HepG2 (cell line): ENCODE data around the gene MYO9A.

ENCODE experiments used
- EZH2 ChIP-seq: conservative IDR thresholded peaks from 2 replicates; pipeline ENCODE4 v1.6.1; 2012; ENCODE audit warnings: mild to moderate bottlenecking, low read depth, low read length, moderate library complexity
- HDAC1 ChIP-seq: sonication (generic); formaldehyde crosslinking; IDR thresholded peaks from 2 replicates; pipeline ENCODE4 v1.5.1; 2020; ENCODE audit warnings: mild to moderate bottlenecking, missing genetic modification reagents
- MNT ChIP-seq: fragments of 450-650 bp; IDR thresholded peaks from 2 replicates; pipeline ENCODE4 v1.6.1; 2016
- MXD4 ChIP-seq: IDR thresholded peaks from 2 replicates; pipeline ENCODE4 v1.6.1; 2016; ENCODE audit warnings: mild to moderate bottlenecking, missing biosample characterization, missing genetic modification reagents
- POLR2AphosphoS5 ChIP-seq: IDR thresholded peaks from 2 replicates; pipeline ENCODE4 v1.6.1; 2012; ENCODE audit warnings: low read depth, low read length
- SMAD1 ChIP-seq: sonication (generic); formaldehyde crosslinking; IDR thresholded peaks from 2 replicates; pipeline ENCODE4 v1.4.0; 2020; ENCODE audit warnings: missing genetic modification reagents, low read depth, mild to moderate bottlenecking, borderline replicate concordance
- TCF12 ChIP-seq, 2 experiments: fragments of 450-650 bp in 1 of 2; sonication (generic) in 1 of 2; formaldehyde crosslinking in 1 of 2; IDR thresholded peaks; 2 replicates each; pipeline versions ENCODE4 v1.6.1 to v1.8.0; 2017 to 2022; ENCODE audit warnings: antibody characterized with exemption in 1 of 2, mild to moderate bottlenecking in 1 of 2, missing genetic modification reagents in 1 of 2, moderate library complexity in 1 of 2
- TCF7L2 ChIP-seq: IDR thresholded peaks from 2 replicates; pipeline ENCODE4 v1.6.1; 2011; ENCODE audit warnings: mild to moderate bottlenecking, low read depth, low read length, moderate library complexity
- ZNF615 ChIP-seq: sonication (generic); formaldehyde crosslinking; IDR thresholded peaks from 2 replicates; pipeline ENCODE4 v1.5.0; 2020; ENCODE audit warnings: mild to moderate bottlenecking, missing genetic modification reagents, borderline replicate concordance

- TF ChIP-seq MXD4 (no peak), TCF7L2 (no peak), POLR2AphosphoS5 (no peak), ZNF615 (CRISPR knock-in tag) (no peak), TCF12 (IDR thresholded peaks at IDR 0.05) (no peak), TCF12 (CRISPR knock-in tag; IDR thresholded peaks at IDR 0.05) (no peak), SMAD1 (CRISPR knock-in tag) (no peak), EZH2 (no peak), MNT (no peak), HDAC1 (CRISPR knock-in tag) (no peak)
These were observed 197.4 kb downstream of the MYO9A start for GRCh38 chr15:71920573-71920972.
